BLaER1 treated with 17β-estradiol and CSF1 and Interleukin-3, amounts not matched to agents 10 nM and 100 nM (cell line): ENCODE results near the gene PHRF1.

Experiments
- H3K27ac ChIP-seq, 11 experiments: shearing (Covaris generic); formaldehyde crosslinking; 2 replicates each; pipeline ENCODE4 v1.8.1; 2022
- H3K27me3 ChIP-seq, 11 experiments: shearing (Covaris generic); formaldehyde crosslinking; 2 replicates each; pipeline ENCODE4 v1.8.1; 2022
- H3K36me3 ChIP-seq, 11 experiments: shearing (Covaris generic); formaldehyde crosslinking; 2 replicates each; pipeline ENCODE4 v1.8.1; 2022
- H3K4me1 ChIP-seq, 10 experiments: shearing (Covaris generic); formaldehyde crosslinking; 2 replicates each; pipeline ENCODE4 v1.8.1; 2022
- H3K4me2 ChIP-seq, 11 experiments: shearing (Covaris generic); formaldehyde crosslinking; 2 replicates each; pipeline ENCODE4 v1.8.1; 2022
- H3K4me3 ChIP-seq, 10 experiments: shearing (Covaris generic); formaldehyde crosslinking; 2 replicates each; pipeline ENCODE4 v1.8.1; 2022
- H3K9ac ChIP-seq, 11 experiments: shearing (Covaris generic); formaldehyde crosslinking; 2 replicates each; pipeline ENCODE4 v1.8.1; 2022
- H3K9me3 ChIP-seq, 11 experiments: shearing (Covaris generic); formaldehyde crosslinking; replicated peaks in 1 of 11; 2 replicates each; pipeline ENCODE4 v1.8.1; 2022
- H4K20me1 ChIP-seq, 11 experiments: shearing (Covaris generic); formaldehyde crosslinking; 2 replicates each; pipeline ENCODE4 v1.8.1; 2022
- Cebpa-rat ChIP-seq, 11 experiments: shearing (Covaris generic); IDR thresholded peaks; 2 replicates each; pipeline ENCODE4 v1.8.1; 2022

The PHRF1 gene

DNA sequence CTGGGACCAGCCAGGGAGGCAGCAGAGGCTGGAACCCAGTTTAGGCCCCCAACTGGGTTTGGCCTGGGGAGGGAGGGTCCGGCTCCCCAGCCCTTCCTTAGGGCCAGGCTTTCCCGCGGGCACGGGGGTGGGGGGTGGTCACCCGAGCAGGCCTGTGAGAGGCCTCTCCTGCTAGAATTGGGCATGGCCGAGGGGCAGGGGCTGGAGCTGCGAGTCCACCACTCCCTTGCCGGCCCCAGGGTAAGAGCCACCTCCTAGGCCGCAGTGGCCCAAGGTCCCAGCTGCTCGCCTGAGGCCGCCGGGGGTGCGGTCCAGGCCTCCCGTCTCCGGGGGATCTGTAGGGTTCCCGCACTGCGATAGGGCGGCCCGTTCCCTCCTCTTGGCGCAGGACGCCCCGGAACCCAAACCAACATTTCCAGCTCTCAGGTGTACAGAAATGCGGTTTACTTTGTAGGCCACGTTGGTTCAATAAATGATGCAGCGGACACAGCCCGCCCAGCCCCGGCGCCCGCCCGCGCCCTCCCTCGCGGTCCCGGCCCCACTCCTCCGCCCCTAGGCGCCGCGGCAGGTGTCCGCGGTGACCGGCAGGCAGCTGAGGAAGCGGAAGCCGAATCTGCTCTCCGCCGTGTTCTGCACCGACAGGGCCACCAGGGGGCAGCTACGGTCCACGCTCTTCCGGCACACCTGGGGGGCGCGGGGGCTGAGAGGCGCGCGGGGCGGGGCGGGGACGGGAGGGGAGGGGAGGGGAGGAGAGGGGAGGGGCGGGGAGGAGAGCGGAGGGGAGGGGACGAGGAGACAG is 21.6 kb upstream of the PHRF1 start:
- Histone ChIP-seq H3K36me3 (no peaks in the 10 kb centered on the region; a peak in 1 of 22 replicates), H3K4me3 (peak overlapping the region in 5 of 10 experiments; percentile 28 to 60 (median 47); a peak in 4 of 20 replicates), H3K27me3 (peaks cover 45 to 65% (median 46%) of the 10 kb centered on the region in 11 experiments), H3K9me3 (no peaks in the 10 kb centered on the region), H3K4me1 (peaks cover 14 to 48% (median 31%) of the 10 kb centered on the region in 10 experiments; a peak in 17 of 20 replicates), H3K9ac (peak overlapping the region in 1 of 11 experiments; percentile 37; a peak in 1 of 22 replicates), H3K4me2 (peak overlapping the region; percentile 67 to 99 (median 95)), H3K27ac (no peak overlapping the region), H4K20me1 (peaks cover 0 to 59% (median 28%) of the 10 kb centered on the region in 11 experiments; a peak in 17 of 22 replicates)
- no peak for TF ChIP-seq Cebpa-rat (IDR thresholded peaks at IDR 0.05)

DNA sequence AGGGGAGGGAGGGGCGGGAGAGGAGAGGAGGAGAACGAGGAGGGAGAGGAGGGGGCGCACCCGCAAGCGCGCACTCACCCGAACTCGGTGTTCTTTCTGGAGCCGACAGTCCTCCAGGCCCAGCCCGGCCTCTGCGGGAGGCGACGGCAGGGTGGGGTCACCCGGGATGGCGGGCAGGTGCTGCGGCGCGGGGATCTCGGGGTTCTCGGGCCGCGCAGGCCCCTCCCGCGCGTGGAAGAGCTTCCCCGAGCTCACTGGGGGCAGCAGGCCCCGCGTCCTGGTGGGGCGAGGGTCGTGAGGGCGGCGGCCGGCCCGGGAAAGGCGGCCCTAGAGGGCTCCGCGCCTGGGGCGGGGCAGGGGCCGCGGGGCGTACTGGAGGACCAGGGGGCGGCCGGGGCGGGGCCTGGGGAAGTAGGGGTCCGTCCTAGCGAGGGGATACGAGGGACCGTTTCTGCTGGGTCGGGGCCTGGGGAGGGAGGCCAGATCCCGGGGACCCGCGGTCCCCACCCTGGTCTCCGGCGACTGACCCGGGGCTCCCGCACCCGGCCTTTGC is 21.0 kb upstream of the PHRF1 start:
- H3K9me3 ChIP-seq = no peaks in the 10 kb centered on the region
- peaks cover 48 to 67% (median 52%) of the 10 kb centered on the region in 11 experiments for H3K27me3 ChIP-seq
- no peak overlapping the region for H3K27ac ChIP-seq
- peaks cover 0 to 59% (median 28%) of the 10 kb centered on the region in 11 experiments; a peak in 17 of 22 replicates for H4K20me1 ChIP-seq
- H3K36me3 ChIP-seq = no peaks in the 10 kb centered on the region; a peak in 1 of 22 replicates
- peak overlapping the region; percentile 40 to 66 (median 50) for H3K4me3 ChIP-seq
- peak overlapping the region; percentile 75 to 99 (median 95) for H3K4me2 ChIP-seq
- H3K4me1 ChIP-seq = peaks cover 20 to 55% (median 38%) of the 10 kb centered on the region in 10 experiments; a peak in 18 of 20 replicates
- no peak for TF ChIP-seq Cebpa-rat (IDR thresholded peaks at IDR 0.05)
- H3K9ac ChIP-seq = peak overlapping the region in 5 of 11 experiments; percentile 39 to 69 (median 65); a peak in 9 of 22 replicates

DNA sequence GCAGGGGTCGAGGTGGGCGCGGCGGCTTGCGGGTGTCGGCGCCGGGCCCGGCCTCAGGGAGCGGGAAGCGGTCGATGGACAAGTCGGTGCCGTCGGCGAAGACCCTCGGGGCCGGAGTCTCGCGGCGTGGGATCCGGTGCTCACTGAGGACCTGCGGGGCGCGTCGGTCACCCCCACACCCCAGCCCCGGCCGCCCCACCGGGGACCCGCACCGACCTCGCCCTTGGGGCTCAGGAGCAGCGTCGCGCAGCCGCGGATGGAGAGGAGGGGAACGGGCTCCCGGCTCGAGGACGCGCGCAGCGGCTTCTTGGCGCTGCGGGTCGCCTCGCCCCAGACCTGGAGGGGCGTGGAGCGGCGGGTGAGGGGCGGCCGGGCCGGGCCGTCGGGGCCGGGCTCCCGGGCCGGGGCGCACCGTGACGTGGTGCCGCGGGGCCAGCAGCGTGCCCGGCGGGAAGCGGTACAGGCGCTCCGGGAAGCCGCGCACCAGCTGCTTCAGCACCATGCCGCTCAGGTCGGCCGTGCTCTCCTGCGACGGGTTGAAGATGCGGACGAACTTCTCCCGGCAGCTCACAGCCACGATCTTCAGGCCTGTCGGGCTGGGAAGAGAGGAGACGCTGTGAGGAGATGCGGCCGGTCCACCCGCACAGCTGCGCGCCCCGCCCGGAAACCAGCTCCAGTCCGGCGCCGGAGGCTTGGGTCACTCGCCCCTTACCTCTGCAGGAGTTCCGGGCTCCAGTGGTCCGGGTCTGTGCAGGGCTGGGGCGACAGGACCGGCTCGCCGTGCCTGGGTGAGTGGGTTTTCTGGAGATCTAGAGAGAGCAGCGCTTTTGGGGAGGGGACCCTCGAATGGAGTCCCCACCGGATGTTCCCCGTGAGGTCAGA is 20.2 kb upstream of the PHRF1 start:
- Histone ChIP-seq H3K9ac (peak overlapping the region in 4 of 11 experiments; percentile 39 to 69 (median 65); a peak in 6 of 22 replicates), H3K27ac (no peak overlapping the region), H3K4me1 (peaks cover 21 to 57% (median 40%) of the 10 kb centered on the region in 10 experiments; a peak in 18 of 20 replicates), H4K20me1 (peaks cover 0 to 59% (median 28%) of the 10 kb centered on the region in 11 experiments; a peak in 17 of 22 replicates), H3K27me3 (peaks cover 48 to 67% (median 52%) of the 10 kb centered on the region in 11 experiments), H3K4me3 (peak overlapping the region; percentile 40 to 66 (median 50); a peak in 17 of 20 replicates), H3K36me3 (no peaks in the 10 kb centered on the region), H3K9me3 (no peaks in the 10 kb centered on the region), H3K4me2 (peak overlapping the region; percentile 75 to 99 (median 95))
- no peak for TF ChIP-seq Cebpa-rat (IDR thresholded peaks at IDR 0.05)

DNA sequence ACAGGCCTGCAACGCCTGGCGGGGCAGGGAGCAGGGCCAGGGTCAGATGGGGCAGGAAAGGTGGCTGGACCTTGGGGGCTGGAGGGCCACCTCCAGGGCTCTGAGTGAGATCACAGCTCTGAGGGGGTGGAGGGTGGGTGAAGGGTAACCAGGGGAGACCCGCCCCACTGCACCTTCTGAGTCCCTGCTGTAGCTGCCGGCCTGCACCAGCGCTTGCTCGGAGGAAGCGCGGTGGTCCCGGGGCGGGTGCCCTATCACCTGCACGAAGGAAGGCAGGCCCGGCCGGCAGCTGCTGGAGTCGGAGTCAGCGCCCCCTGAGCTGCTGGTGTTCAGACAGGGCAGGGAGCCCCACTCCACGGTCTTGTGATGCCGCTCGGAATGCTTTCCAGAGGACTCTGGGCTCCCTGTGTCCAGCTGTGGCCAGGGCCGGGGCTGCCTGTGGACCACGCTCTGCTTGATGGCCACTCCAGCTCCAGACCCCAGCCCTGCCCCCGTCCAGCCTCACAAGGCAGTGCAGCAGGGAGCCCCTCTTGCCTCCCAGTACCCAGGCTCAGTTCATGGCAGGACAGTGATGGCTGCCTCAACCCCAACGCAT is 19.5 kb upstream of the PHRF1 start:
- H3K4me2 ChIP-seq = peak overlapping the region in 10 of 11 experiments; percentile 75 to 99 (median 96); a peak in 18 of 22 replicates

DNA sequence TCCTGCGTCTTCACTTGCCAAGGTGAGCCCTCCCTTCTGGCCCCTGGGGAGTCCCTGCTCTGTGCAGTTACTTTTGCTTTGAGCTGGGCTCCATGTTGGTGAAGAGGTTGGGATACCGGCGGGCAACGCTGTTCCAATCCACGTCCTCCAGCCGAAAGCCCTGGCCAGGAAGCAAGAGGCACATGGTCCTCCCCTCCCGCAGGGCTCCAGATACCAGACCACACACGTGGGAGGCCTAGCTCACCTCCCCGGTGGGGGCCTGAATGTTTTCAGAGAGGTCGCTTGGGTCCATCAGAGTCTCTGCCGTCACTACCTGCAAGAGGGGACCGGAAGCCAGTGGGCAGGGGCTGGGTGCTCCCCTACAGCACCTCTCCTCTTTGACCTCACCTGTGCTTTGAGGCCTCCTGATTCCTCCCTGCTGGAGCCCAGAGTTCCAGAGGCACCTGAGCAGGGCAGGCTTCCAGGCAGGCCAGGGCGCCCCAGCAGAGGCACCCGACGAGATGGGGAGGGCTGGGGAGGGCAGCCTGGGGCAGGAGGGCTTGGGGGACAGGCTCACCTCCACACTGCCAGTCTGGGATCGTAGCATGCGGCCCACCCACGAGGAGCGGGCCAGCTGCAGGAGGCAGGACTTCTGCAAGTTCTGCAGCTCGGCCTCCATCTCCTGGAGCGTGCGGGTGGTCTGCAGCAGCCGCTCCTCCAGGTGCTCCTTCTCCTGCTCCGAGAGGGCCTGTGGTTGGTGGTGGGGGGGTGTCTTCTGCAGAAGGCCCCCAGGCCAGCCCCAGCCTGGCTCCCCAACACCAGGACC is 18.7 kb upstream of the PHRF1 start:
- Histone ChIP-seq H3K4me2 (0 out of 22 replicates have a peak overlapping the region, but pooled peaks of 1 of the 11 experiments have one; percentile 96), H3K36me3 (peaks cover 0 to 5% (median 0%) of the 10 kb centered on the region in 11 experiments; a peak in 3 of 22 replicates)

More for the DNA sequence above, 19.5 kb upstream of the PHRF1 start:
- no peak for TF ChIP-seq Cebpa-rat (IDR thresholded peaks at IDR 0.05)
- Histone ChIP-seq H3K4me1 (peaks cover 26 to 63% (median 45%) of the 10 kb centered on the region in 10 experiments), H3K9ac (peak overlapping the region in 3 of 11 experiments; percentile 2 to 65 (median 48); a peak in 3 of 22 replicates), H3K27ac (no peak overlapping the region), H4K20me1 (peaks cover 0 to 61% (median 33%) of the 10 kb centered on the region in 11 experiments; a peak in 20 of 22 replicates), H3K4me3 (peak overlapping the region in 7 of 10 experiments; percentile 48 to 66 (median 53); a peak in 6 of 20 replicates), H3K27me3 (peaks cover 48 to 67% (median 52%) of the 10 kb centered on the region in 11 experiments), H3K36me3 (no peaks in the 10 kb centered on the region), H3K9me3 (no peaks in the 10 kb centered on the region)

DNA sequence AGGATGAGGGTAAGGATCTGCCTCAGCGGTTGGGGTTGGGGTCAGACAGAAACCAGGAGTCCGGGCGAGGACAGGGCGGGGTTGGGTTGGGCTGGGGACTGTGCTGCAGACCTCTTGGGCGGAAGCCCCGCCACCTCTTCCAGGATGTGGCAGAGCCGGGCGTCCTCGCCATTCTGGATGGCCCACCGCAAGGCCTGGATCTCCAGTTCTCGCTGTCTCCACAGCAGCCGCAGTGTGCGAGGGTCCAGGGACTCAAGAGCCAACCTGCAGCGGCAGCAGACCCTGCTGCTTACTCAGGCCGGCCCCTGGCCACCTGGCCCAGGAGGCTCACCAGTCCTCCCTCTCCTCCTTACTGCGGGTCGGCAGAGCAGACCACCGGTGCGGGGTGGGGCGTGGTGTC is 17.8 kb upstream of the PHRF1 start:
- no peaks in the 10 kb centered on the region for H3K9me3 ChIP-seq
- H3K9ac ChIP-seq = no peak overlapping the region
- no peak overlapping the region for H3K4me2 ChIP-seq
- H3K27ac ChIP-seq = no peak overlapping the region
- H3K36me3 ChIP-seq = peaks cover 0 to 13% (median 0%) of the 10 kb centered on the region in 11 experiments; a peak in 5 of 22 replicates
- peaks cover 30 to 63% (median 49%) of the 10 kb centered on the region in 10 experiments for H3K4me1 ChIP-seq
- TF ChIP-seq Cebpa-rat (IDR thresholded peaks at IDR 0.05) = no peak
- H3K27me3 ChIP-seq = peaks cover 48 to 64% (median 52%) of the 10 kb centered on the region in 11 experiments
- H3K4me3 ChIP-seq = no peak overlapping the region
- H4K20me1 ChIP-seq = peaks cover 6 to 68% (median 49%) of the 10 kb centered on the region in 11 experiments; a peak in 21 of 22 replicates

More for the DNA sequence above, 18.7 kb upstream of the PHRF1 start:
- Histone ChIP-seq H3K4me1 (peaks cover 30 to 70% (median 49%) of the 10 kb centered on the region in 10 experiments), H4K20me1 (peaks cover 0 to 64% (median 40%) of the 10 kb centered on the region in 11 experiments; a peak in 21 of 22 replicates), H3K9ac (no peak overlapping the region), H3K4me3 (no peak overlapping the region), H3K27me3 (peaks cover 48 to 67% (median 52%) of the 10 kb centered on the region in 11 experiments), H3K9me3 (no peaks in the 10 kb centered on the region), H3K27ac (no peak overlapping the region)
- no peak for TF ChIP-seq Cebpa-rat (IDR thresholded peaks at IDR 0.05)

DNA sequence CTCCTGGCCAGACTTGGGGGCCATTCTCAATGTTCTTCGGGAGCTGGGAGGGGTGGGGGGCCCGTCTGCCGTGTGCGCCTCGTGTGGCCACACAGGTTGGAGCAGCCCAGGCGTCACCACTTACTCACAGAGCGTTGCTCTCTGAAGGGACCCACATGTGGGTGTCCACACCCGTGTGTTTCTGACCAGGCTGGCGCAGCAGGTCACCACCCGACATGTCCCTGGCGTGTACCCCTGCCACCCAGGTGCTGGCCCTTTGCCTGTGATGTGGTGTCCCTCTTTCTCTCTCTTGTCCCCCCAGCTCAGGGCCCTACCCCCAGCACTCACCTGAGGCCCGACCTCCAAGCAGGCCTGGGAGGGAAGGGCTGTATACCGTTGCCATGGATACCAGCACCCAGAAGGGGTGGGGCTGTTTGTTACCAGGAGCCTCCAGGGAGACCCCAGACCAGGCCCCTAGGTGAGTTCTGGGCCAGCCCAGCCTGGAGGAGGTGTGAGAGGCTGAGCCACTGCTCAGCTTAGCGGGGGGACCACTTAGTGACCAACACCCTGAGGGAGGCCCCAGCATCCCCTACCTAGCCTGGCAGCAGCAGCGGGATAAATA is 17.1 kb upstream of the PHRF1 start:
- Histone ChIP-seq H3K27ac (no peak overlapping the region), H3K9me3 (no peaks in the 10 kb centered on the region), H3K4me2 (peak overlapping the region in 5 of 11 experiments; percentile 92 to 100 (median 97); a peak in 6 of 22 replicates), H3K4me1 (peaks cover 30 to 62% (median 45%) of the 10 kb centered on the region in 10 experiments), H4K20me1 (peaks cover 12 to 68% (median 47%) of the 10 kb centered on the region in 11 experiments; a peak in 21 of 22 replicates), H3K4me3 (no peak overlapping the region), H3K27me3 (peaks cover 48 to 59% (median 52%) of the 10 kb centered on the region in 11 experiments), H3K9ac (no peak overlapping the region), H3K36me3 (peaks cover 0 to 20% (median 0%) of the 10 kb centered on the region in 11 experiments; a peak in 5 of 22 replicates)
- TF ChIP-seq Cebpa-rat (IDR thresholded peaks at IDR 0.05) = no peak
